HG02798 (cell line): ENCODE data around the gene FGF14.

ENCODE experiments used
- ATAC-seq: cut with Tn5 transposase; IDR thresholded peaks from one replicate; pipeline ENCODE4 v1.9.1; 2021; ENCODE audit warnings: mild to moderate bottlenecking; ENCODE audit not compliant: unreplicated experiment, poor library complexity

Gene FGF14

DNA sequence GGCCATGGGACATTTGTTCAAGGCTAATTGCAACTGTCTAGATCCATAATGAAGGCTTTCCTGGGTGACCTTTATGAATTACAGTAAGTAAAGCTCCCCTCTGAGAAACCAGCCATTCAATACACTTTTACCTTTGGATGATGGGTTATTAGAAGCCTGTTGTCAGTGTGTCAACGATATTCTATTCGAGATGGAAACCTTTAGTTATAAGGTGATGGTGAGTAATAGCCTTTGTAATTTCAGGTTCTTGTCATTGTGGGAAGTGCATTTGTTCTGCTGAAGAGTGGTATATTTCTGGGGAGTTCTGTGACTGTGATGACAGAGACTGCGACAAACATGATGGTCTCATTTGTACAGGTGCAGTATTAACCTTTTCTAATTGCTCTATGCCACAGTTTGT lies 687.7 kb downstream of the FGF14 start:
- ATAC-seq = no peak

DNA sequence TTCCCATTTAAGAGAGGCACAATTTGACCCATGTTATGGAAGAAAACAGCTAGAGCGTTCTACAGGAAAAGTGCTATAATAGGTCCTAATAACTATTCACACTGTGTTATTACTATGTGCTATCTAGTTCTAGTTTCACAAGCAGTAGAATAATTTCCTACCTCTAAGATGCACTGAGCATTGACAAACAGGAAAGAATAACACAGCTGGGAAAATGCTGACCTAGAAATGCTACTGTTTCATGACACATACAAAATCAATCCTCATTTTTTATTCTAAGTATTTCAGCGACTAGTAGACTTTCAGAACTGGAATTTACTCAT lies 689.9 kb downstream of the FGF14 start:
- ATAC-seq = no peak

DNA sequence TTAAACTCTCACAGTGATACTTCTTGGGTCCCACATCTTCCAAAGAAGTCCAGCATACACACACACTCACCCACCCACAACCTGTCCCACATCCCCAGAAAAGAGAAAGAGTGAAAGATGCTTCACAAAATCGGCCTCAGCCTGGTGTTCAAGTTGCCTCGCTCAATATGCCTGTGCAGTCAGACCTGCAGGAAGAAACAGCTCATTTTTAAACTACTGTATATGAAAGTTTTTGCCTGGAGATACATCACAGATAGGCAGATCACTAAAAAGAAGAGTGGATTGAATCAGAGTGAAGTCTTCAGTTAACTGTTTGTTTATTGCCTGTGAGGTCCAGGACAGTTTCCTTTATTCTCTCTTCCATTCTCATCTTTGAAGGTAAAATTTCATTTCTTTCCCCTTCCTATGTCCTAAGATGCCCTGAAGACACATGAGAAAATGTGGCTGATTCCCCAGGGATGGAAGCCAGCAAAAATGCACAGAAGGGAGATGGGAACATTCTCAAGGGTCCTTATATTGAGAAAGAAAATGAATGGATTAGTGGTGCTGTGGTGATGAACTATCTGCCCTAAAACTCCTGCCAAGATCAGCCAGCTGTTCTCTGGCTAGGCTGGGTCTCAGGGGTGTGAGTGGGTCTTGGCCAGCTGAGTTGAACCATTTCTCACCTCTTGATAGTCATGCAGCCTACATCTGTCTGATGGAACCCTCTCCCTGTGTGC lies 690.4 kb downstream of the FGF14 start:
- no peak for ATAC-seq

DNA sequence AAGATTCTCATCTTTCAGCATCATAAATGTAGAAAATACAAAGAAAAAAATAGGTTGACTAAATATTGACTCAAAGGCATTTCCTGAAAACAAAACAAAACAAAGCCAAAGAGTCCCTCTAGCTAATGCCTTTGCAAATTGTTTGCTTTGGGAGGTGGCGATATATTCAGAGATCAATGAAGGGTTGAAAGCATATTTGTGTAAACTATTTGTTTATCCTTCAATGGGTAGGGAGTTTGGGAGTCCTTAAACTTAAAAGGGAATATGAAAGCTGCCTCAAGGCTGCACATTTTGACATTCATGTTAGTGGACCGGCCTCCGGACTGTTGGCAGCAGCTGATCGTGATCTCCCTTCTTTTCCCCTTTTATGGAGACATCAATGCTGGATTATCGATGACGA lies 691.9 kb downstream of the FGF14 start:
- no peak for ATAC-seq

DNA sequence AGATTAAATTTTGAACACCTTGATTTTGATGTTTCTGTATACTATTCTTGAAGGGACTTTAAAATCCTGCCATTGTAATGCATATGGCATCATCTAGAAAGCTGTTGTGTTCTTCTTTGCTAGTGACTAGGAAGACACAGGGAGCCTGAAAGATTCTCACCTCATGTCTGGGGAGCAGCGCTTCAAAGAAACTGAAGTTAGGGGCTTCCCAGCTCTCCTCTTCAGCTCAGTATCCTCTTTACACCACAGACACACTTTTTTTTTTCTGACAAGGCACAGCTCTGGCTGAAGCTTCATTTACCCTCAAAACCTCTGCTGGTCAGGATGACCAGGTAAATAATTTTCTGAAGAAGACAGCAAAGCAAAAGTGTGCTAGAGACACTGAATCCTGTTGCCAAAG lies 693.7 kb downstream of the FGF14 start:
- ATAC-seq = no peak

DNA sequence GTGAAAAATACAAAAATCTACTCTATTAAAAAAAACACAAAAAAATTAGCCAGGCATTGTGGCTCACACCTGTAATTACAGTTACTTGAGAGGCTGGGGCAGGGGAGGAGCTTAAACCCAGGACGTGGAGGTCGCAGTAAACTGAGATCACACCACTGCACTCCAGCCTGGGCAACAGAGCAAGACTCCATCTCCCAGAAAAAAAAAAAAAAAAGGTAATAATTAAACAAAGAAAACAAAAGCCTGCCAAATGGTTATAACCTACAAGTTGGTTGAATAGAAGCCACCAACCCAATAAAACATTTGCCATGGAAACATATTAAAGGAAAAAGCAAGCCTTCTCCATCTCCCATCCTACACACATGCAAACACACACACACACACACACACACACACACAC lies 694.2 kb downstream of the FGF14 start:
- no peak for ATAC-seq

- no peak for ATAC-seq
Measured at GRCh38 chr13:101706651-101707050, 695.2 kb downstream of the FGF14 start.

DNA sequence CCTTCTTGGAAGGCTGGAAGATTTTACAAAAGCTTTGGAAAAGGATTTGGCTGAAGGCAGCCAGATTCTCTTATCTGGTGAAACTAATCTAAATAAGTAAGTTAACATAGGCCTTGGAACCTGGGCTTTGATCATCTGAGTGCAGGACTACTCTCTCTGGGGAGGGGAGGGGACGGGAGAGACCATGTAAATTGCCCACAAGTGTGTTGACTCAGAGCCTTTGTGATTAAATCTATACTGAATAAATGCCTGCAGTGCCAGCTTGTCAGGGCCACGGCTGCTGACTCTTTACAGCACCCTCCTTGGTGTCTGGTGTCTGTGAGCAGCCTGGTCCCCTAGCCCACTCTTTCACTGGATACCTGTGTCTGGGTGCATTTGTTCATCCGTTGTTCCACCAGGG lies 698.0 kb downstream of the FGF14 start:
- ATAC-seq = no peak

GRCh38 chr13:101703081-101703480 lies 698.8 kb downstream of the FGF14 start:
- ATAC-seq = no peak

GRCh38 chr13:101700598-101700997 lies 701.2 kb downstream of the FGF14 start:
- no peak for ATAC-seq

DNA sequence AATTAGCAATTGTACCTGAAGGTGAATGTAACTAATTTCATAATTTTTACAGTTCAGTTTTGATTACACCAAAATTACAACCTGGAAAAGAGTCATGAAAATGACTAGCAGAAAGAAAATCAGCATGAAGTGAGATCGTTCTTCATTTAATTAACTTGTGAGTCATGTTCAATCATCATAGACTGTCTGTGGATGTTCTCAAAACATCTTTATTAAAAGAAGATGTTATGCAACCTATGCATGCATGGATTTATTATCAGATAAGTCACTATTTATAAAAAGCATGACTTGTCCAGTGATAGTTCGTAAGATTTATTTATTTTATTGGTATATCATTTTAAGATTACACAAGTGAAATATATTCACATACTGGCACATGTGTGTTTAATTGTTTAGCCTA lies 703.4 kb downstream of the FGF14 start:
- ATAC-seq = no peak

- ATAC-seq = no peak
Measured at GRCh38 chr13:101697745-101698144, 704.1 kb downstream of the FGF14 start.

DNA sequence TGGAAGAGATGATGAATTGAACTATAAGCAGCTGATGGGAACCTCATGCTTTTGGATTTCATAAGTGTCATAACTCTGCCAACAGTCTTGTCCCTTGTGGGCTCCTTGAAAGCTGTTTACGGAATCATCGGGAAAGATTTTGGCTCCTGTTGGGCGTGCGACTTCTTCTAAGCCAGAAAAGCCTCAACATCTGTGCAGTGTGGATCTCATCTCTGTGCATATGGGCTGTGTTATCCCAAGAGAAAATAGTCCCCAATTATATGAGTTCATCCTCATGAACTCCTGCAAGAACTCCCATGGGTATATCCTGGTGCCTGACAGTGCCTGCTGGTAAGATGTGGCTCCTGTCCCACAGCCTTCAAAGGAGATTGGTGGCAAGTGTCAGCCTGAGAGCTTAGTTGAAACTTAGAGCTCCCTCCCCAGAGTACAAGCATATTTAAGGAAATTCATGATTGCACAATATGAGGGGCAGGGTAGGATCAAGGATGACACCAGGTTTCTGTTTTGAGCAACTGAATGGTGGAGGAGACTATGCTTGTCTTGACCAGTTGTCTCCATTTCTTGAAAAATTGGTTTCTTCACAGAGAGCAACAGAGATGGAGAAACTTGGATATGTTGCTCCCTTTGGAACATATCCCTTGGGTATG lies 705.9 kb downstream of the FGF14 start:
- ATAC-seq = no peak

GRCh38 chr13:101691341-101691860 lies 710.4 kb downstream of the FGF14 start:
- no peak for ATAC-seq

DNA sequence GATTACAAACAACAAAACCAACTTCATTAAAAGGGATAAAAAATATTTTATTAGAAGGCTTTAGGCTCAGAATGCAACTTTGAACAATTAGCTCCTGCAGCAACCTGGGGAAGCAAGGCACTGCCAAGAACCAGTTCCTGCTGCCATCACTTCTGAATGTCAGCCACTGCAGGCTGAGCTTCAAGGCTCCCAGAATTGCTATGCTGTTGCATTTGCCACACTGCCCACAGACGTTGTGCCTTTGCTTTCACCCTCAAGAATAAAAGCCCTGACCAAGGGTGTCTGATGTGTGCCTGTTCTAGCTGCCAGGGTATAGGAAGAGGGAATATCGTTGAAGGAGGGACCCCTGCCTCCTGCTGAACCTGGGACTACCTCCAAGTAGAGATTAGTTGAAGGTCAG lies 711.0 kb downstream of the FGF14 start:
- ATAC-seq = no peak

DNA sequence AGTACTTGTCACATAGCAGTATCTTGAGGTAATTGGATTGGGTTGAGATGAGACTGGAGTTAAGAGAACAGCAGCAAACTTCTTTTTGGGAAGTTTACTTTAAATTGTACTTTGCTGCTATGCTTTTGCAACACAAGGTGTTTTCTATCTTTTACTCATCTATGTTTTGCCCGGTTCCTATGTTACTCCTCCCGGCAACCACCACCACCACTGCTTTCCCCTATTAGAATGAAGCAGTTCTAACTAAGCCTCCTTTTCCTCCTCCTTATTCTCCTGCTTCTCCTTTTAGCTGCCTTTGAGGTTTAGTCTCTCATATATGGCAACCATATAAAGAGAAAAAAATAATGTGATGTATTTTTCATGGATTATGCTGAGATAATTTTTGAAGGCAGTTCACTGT lies 715.8 kb downstream of the FGF14 start:
- ATAC-seq = no peak

DNA sequence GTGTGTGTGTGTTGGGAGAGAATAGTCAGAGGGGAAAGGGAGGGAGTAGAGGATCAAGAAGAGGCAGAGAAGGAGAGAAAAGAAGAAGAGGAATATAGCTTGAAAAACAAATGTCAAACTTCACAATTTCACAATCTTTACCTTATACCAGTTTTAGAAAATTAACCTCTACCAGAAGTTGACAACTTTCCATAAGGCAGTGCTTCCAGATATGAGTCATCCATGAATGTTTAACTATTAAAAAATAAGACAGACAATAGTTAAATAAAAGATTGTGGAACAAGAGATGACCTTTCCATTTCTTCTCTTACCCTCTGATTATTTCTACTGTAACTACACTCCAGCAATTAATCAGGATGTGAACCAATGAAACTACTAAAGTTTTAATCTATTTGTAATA lies 720.0 kb downstream of the FGF14 start:
- no peak for ATAC-seq

DNA sequence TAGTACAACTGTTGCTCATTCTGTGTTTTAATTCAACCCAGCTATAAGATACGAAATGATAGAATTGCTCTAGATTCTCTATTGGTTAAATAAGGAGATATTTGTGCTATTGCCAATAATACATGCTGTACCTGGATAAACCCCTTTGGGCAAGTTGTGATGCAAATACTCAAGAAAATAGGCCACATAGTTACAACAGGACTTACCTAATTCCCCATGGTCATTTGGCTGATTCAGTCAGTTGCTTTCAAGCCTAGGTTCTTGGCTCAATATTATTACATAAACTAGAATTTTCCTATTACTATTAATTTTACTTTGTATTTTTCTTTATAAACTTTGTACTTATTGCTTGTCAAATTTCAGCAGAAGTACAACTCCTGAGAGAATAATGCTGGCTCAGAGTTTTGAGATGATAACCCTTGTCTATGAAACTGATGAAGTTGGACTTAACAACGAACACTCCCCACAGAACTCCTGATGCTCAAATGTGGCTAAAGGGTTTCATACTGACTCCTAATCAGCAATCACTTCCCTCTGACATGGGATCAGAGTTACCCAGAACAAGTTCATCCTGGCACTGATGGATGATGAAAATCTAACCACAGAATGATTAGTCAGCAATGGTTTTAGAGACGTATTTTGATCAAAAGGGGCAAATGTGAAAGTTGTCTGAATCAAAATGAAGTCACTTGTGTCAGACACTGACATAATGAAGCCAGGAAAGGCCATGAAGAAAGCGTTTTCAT lies 728.3 kb downstream of the FGF14 start:
- ATAC-seq = no peak

DNA sequence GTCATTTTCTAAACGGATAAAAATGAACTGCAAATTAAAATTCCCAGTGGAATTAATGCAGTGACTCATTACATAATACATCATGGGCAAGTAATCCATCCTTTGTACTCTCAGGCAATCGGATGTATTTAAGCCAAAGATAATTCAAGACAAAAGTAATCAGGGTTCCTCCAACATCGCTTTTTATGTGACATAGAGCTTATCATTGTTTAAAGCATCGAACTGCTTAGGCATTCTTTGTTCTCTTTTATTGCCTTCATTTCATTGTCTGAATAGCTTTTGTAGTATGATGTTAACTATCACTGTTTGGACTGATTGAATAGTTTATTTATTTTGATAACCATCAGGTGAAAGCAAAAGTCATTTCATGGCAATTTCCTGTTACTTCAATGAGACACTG lies 740.0 kb downstream of the FGF14 start:
- ATAC-seq = no peak
